K562 (cell line): ENCODE data around the gene TMCC2. TPM values are rescaled to one million over a fixed set of nuclear protein-coding genes. Genes with fewer than 3 reads are reported as not detected.

Experiments
- ATAC-seq: fragments of 200-7000 bp; cut with Tn5 transposase; 3 replicates; pipeline ENCODE4 v1.9.1; 2020; ENCODE audit warnings: moderate library complexity
- BruUV-seq: library from RNA; stranded (reverse); fragments of 400-500 nt; replicated peaks from 2 replicates; lab custom pipeline; 2021; lab: Mats Ljungman, UMichigan
- CTCF ChIA-PET: fragments of 300-600 bp; formaldehyde crosslinking; extraction: SDS; loops from one replicate; lab custom pipeline; 2021; ENCODE audit warnings: low intra/inter-chr PET ratio; lab: Yijun Ruan, JAX
- POLR2A ChIA-PET: fragments of 300-600, 350-650 bp; sonication (Branson Sonifier 250); formaldehyde crosslinking; extraction: SDS; loops from one replicate; lab custom pipeline; 2021; ENCODE audit warnings: antibody characterized with exemption, inconsistent platforms; lab: Yijun Ruan, JAX
- DNase-seq, 4 experiments: peaks; one replicate each; pipeline versions ENCODE4 v3.0.0 to v3.0.0-alpha.2; 2011 to 2018; ENCODE audit warnings: low spot score in 3 of 4, mixed read lengths in 3 of 4; ENCODE audit errors: extremely low read depth in 1 of 4
- FAIRE-seq: peaks from 2 replicates; lab custom pipeline; 2011; peaks lifted over from hg19 to GRCh38; lab: Jason Lieb, UNC
- H2AFZ ChIP-seq: 2 replicates; pipeline ENCODE4 v1.6.0; 2011; ENCODE audit warnings: low read depth, low read length, control low read depth, inconsistent platforms
- H3K27ac ChIP-seq: fragments of 200-600 bp; 3 replicates; pipeline ENCODE4 v1.8.0; 2011; ENCODE audit warnings: low read depth, mild to moderate bottlenecking, control low read depth, inconsistent platforms, low read length, moderate library complexity, mixed read lengths; ENCODE audit errors: extremely low read depth
- H3K27me3 ChIP-seq, 2 experiments: fragments of 300-600 bp in 1 of 2; 2 replicates in 1 of 2; 3 replicates in 1 of 2; pipeline versions ENCODE4 v1.6.0 to v1.8.0; 2011; ENCODE audit warnings: inconsistent platforms in 2 of 2, low read length in 2 of 2, mild to moderate bottlenecking in 1 of 2, mixed read lengths in 1 of 2, moderate library complexity in 1 of 2; ENCODE audit not compliant: control insufficient read depth in 2 of 2, insufficient read depth in 2 of 2
- H3K36me3 ChIP-seq: fragments of 300-600 bp; 3 replicates; pipeline ENCODE4 v1.8.0; 2011; ENCODE audit warnings: mild to moderate bottlenecking, low read length, inconsistent platforms; ENCODE audit not compliant: control insufficient read depth, insufficient read depth
- H3K4me1 ChIP-seq, 2 experiments: fragments of 200-600 bp in 1 of 2; replicated peaks in 1 of 2; 2 replicates in 1 of 2; 3 replicates in 1 of 2; pipeline versions ENCODE4 v1.5.1 to v1.8.0; 2011; ENCODE audit warnings: inconsistent platforms in 2 of 2, low read length in 2 of 2, mild to moderate bottlenecking in 1 of 2, mixed read lengths in 1 of 2, moderate library complexity in 1 of 2; ENCODE audit not compliant: control insufficient read depth in 2 of 2, insufficient read depth in 2 of 2
- H3K4me2 ChIP-seq: 2 replicates; pipeline ENCODE4 v1.6.1; 2011; ENCODE audit warnings: low read length, control low read depth, inconsistent platforms, mixed read lengths; ENCODE audit not compliant: insufficient read depth
- H3K4me3 ChIP-seq: fragments of 200-600 bp; sonication (generic), shearing (Covaris generic); 2 replicates; pipeline ENCODE4 v1.5.1; 2016; ENCODE audit warnings: control low read depth, inconsistent platforms
- H3K79me2 ChIP-seq: fragments of 200-600 bp; 3 replicates; pipeline ENCODE4 v1.8.0; 2011; ENCODE audit warnings: low read length, inconsistent platforms; ENCODE audit not compliant: control insufficient read depth, insufficient read depth
- H3K9ac ChIP-seq, 2 experiments: 2 replicates each; pipeline versions ENCODE4 v1.6.0 to v1.6.1; 2011; ENCODE audit warnings: low read depth in 2 of 2, low read length in 2 of 2, control low read depth in 1 of 2, inconsistent platforms in 1 of 2, mild to moderate bottlenecking in 1 of 2, mixed read lengths in 1 of 2; ENCODE audit not compliant: insufficient read depth in 1 of 2
- H3K9me1 ChIP-seq: one replicate; pipeline ENCODE4 v1.6.0; 2011; ENCODE audit warnings: inconsistent platforms, mild to moderate bottlenecking, low read length, moderate library complexity; ENCODE audit not compliant: control insufficient read depth, insufficient read depth
- H3K9me3 ChIP-seq: replicated peaks from 2 replicates; pipeline ENCODE4 v1.5.1; 2011; ENCODE audit warnings: low read depth, low read length, inconsistent platforms; ENCODE audit not compliant: control insufficient read depth, insufficient read depth
- H4K20me1 ChIP-seq: replicated peaks from 2 replicates; pipeline ENCODE4 v1.6.1; 2011; ENCODE audit warnings: low read length, inconsistent platforms, mixed read lengths; ENCODE audit not compliant: control insufficient read depth, insufficient read depth
- DMBX1 ChIP-seq: fragments of 250-450 bp; sonication (Bioruptor Pico); IDR thresholded peaks from 2 replicates; pipeline ENCODE4 v1.8.0; 2022; ENCODE audit warnings: inconsistent platforms, mild to moderate bottlenecking, moderate library complexity, borderline replicate concordance
- JUND ChIP-seq, 2 experiments: IDR thresholded peaks; 2 replicates in 1 of 2; 3 replicates in 1 of 2; pipeline ENCODE4 v1.6.1; 2011; ENCODE audit warnings: borderline replicate concordance in 2 of 2, low read depth in 2 of 2, low read length in 2 of 2, improper control_type of control experiment in 1 of 2, missing biosample characterization in 1 of 2, missing genetic modification characterization in 1 of 2, missing genetic modification reagents in 1 of 2
- PHB ChIP-seq: fragments of 250-450 bp; sonication (Bioruptor Pico); IDR thresholded peaks from 2 replicates; pipeline ENCODE4 v1.5.0; 2021
- ZNF354B ChIP-seq: fragments of 250-450 bp; sonication (Bioruptor Pico); IDR thresholded peaks from 2 replicates; pipeline ENCODE4 v1.4.0; 2020
- ZNF830 ChIP-seq: fragments of 250-450 bp; sonication (Bioruptor Pico); IDR thresholded peaks from 2 replicates; pipeline ENCODE4 v1.5.0; 2021; ENCODE audit warnings: mild to moderate bottlenecking
- WGBS: fragments of 100-300 bp; shearing (Covaris generic); methylation state at CpG from one replicate; pipeline ENCODE4 v1.1.6; 2016; ENCODE audit warnings: low coverage, mixed read lengths; ENCODE audit not compliant: insufficient coverage; ENCODE audit errors: missing lambda C conversion rate; 5-methylcytosine and 5-hydroxymethylcytosine counted together
- in situ Hi-C: fragments of 300-500 bp; cut with MboI; formaldehyde crosslinking; loops from 4 replicates; pipeline ENCODE4 v1.15.0; 2018; ENCODE audit warnings: inconsistent platforms, mixed read lengths
- intact Hi-C: fragments of 100-400 bp; cut with micrococcal nuclease; formaldehyde crosslinking; loops from 2 replicates; pipeline ENCODE4 v1.14.2; 2022
- polyA plus RNA-seq, 8 experiments: library from polyadenylated mRNA; depleted of rRNA in 4 of 8; stranded (reverse) in 5 of 8; unstranded in 3 of 8; fragments of >200 nt; fragmentation: Nextera tagmentation in 2 of 8; fragmentation: Illumina TruSeq in 1 of 8; extraction: Ambion mirVana in 2 of 8; extraction: Trizol in 1 of 8; gene quantifications; 2 replicates each; pipeline versions ENCODE4 v1.2.1 to v1.2.3, GENCODE V29; 2011 to 2014; ENCODE audit warnings: inconsistent platforms in 1 of 8, missing spikeins in 1 of 8
- total RNA-seq, 7 experiments: library from RNA; depleted of rRNA in 6 of 7; stranded (reverse); fragments of >200 nt in 6 of 7; fragmentation: Illumina TruSeq in 2 of 7; extraction: Trizol in 2 of 7; gene quantifications; 2 replicates each; pipeline versions ENCODE4 v1.2.1 to v1.2.3, GENCODE V29; 2011 to 2021; ENCODE audit warnings: low replicate concordance in 1 of 7
- TF ChIP-seq, protein P1 (sequence below): fragments of 250-450 bp; sonication (Bioruptor Pico); IDR thresholded peaks from 2 replicates; pipeline ENCODE4 v1.5.0; 2020; ENCODE audit warnings: mild to moderate bottlenecking, borderline replicate concordance
- TF ChIP-seq, protein P2 (sequence below): fragments of 450-650 bp; IDR thresholded peaks from 2 replicates; pipeline ENCODE4 v1.6.1; 2016; ENCODE audit warnings: borderline replicate concordance

Gene TMCC2
- total and polyA plus RNA-seq, 9 of the 15 experiments (the other 6 are each of a cell fraction or from before 2014, with no cell fraction given): 0.06 to 1.8 (median 0.98) TPM

DNA sequence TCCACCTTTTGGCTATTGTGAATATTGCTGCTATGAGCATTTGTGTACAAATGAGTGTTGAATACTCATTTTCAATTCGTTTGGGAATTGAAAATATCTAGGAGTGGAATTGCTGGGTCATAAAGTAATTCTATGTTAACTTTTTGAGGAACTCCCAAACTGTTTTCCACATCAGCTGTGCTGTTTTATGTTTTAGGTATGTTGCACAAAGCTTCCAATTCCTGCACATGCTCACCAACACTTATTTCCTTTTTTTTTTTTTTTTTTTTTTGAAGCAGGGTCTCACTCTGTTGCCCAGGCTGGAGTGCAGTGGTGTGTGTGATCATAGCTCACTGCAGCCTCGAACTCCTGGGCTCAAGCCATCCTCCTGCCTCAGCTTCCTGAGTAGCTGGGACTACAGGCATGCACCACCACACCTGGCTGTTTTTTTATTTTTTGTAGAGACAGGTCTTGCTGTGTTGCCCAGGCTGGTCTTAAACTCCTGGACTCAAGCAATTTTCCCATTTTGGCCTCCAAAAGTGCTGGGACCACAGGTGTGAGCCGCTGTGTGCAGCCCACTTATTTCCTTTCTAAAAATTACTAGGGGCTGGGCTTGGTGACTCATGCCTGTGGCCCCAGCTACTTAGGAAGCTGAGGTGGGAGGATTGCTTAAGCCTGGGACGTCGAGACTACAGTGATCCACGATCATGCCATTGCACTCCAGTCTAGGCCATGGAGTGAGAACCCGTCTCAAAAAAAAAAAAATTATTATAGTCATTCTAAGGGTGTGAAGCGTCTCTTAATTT, 33.4 kb downstream of the TMCC2 start (continued):
- TF ChIP-seq JUND (IDR thresholded peaks at IDR 0.05; ENCODE audit: borderline replicate concordance, low read depth, low read length) (peak; percentile 90), JUND (tag; IDR thresholded peaks at IDR 0.05; ENCODE audit: borderline replicate concordance, low read depth, low read length) (peak; percentile 55; the same call in 1 of the 3 replicates), DMBX1 (CRISPR knock-in tag) (0 out of 2 replicates have a peak, but pooled peaks have one; percentile 47)

DNA sequence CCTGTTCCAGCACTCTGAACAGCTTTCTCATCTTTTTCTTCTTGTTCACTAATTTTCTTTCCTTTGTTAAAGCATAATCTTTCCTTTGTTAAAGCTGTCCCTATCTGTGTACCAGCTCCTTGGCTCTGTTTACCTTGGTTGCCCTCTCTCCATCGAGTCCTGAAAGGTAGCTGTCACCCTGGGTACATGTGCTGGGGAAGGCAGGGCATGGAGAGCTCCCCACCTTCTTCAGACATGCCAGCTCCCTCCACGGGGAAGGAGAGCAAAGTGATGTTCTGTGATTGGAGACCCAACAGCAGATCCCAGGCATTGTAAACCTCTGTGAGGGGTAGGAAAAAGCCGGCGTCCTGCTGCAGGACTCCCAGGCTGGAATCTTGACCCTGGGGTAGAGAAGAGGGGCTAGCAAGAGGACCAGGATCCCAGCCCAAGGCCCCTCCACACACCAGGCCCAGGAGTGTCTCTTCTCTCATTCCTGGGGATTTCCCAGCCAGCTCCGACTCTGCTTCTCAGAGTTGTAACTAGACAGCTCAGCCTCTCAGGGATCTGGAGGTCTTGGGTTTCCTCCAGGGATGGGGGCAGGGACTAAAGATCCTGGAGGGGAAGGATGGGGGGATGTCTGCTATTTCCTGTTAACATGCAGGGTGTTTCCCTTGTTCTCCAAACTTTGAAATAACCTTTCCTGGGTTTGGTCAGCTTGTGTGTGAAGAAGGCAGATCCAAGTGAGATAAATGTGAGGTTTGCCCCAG, 34.4 kb downstream of the TMCC2 start:
- ChIA-PET CTCF (no interaction called here), POLR2A (interaction anchor here (0.6 to 3.5 kb wide), 9 partner anchors 9 to 576 kb away, joined by 3 to 15 read pairs (median 3); partner anchors contain the start of gene LRRN2)
- no peak for DNase-seq
- FAIRE-seq: no peak
- H3K4me3 ChIP-seq: no peak overlapping the region
- H3K79me2 ChIP-seq: no peaks in the 10 kb centered on the region
- intact Hi-C loops: no loop called here
- TF ChIP-seq, protein P1, sequence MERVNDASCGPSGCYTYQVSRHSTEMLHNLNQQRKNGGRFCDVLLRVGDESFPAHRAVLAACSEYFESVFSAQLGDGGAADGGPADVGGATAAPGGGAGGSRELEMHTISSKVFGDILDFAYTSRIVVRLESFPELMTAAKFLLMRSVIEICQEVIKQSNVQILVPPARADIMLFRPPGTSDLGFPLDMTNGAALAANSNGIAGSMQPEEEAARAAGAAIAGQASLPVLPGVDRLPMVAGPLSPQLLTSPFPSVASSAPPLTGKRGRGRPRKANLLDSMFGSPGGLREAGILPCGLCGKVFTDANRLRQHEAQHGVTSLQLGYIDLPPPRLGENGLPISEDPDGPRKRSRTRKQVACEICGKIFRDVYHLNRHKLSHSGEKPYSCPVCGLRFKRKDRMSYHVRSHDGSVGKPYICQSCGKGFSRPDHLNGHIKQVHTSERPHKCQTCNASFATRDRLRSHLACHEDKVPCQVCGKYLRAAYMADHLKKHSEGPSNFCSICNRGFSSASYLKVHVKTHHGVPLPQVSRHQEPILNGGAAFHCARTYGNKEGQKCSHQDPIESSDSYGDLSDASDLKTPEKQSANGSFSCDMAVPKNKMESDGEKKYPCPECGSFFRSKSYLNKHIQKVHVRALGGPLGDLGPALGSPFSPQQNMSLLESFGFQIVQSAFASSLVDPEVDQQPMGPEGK (CRISPR knock-in tag): 0 out of 2 replicates have a peak, but pooled peaks have one; percentile 37
- TF ChIP-seq PHB (CRISPR knock-in tag) (no peak), ZNF830 (CRISPR knock-in tag) (0 out of 2 replicates have a peak, but pooled peaks have one; percentile 43), ZNF354B (CRISPR knock-in tag) (no peak)
- TF ChIP-seq, protein P2, sequence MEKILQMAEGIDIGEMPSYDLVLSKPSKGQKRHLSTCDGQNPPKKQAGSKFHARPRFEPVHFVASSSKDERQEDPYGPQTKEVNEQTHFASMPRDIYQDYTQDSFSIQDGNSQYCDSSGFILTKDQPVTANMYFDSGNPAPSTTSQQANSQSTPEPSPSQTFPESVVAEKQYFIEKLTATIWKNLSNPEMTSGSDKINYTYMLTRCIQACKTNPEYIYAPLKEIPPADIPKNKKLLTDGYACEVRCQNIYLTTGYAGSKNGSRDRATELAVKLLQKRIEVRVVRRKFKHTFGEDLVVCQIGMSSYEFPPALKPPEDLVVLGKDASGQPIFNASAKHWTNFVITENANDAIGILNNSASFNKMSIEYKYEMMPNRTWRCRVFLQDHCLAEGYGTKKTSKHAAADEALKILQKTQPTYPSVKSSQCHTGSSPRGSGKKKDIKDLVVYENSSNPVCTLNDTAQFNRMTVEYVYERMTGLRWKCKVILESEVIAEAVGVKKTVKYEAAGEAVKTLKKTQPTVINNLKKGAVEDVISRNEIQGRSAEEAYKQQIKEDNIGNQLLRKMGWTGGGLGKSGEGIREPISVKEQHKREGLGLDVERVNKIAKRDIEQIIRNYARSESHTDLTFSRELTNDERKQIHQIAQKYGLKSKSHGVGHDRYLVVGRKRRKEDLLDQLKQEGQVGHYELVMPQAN: no peak
- no peak overlapping the region for H3K9ac ChIP-seq
- H3K4me2 ChIP-seq: no peak overlapping the region
- in situ Hi-C loops: no loop called here
- no TSS peak for BruUV-seq
- H3K9me1 ChIP-seq: no peaks in the 10 kb centered on the region
- H2AFZ ChIP-seq: no peak overlapping the region
- ATAC-seq: no peak
- H3K27me3 ChIP-seq: 0 out of 5 replicates have a peak, but pooled peaks cover 0 to 4% of the 10 kb centered on the region in 2 experiments
- no peaks in the 10 kb centered on the region for H3K36me3 ChIP-seq
- 37% methylated on average over 5 of the region's 5 CpGs for WGBS
- no peaks in the 10 kb centered on the region for H4K20me1 ChIP-seq
- peaks cover 32 to 37% of the 10 kb centered on the region in 2 experiments for H3K4me1 ChIP-seq
- no peak overlapping the region for H3K27ac ChIP-seq
- no peaks in the 10 kb centered on the region for H3K9me3 ChIP-seq
